LoVo (cell line): ENCODE data around the gene LBR.
"Not testable (repeated sequence)": the region's sequence is repeated elsewhere in the genome, so short reads cannot be mapped to it uniquely, and the experiment has no call there.

ENCODE experiments used
- DNase-seq: peaks from one replicate; pipeline ENCODE4 v3.0.0-alpha.2; 2016; ENCODE audit warnings: low spot score

The LBR gene

GRCh38 chr1:225427235-225428067 lies at the start of gene LBR:
LBR (minus strand) TSS chr1:225428038; CDS start chr1:225424075, 3,963 bp downstream.
- DNase-seq, result no peak

- DNase-seq, result no peak
Measured at GRCh38 chr1:225477296-225477911, 49.6 kb upstream of the LBR start.

DNA sequence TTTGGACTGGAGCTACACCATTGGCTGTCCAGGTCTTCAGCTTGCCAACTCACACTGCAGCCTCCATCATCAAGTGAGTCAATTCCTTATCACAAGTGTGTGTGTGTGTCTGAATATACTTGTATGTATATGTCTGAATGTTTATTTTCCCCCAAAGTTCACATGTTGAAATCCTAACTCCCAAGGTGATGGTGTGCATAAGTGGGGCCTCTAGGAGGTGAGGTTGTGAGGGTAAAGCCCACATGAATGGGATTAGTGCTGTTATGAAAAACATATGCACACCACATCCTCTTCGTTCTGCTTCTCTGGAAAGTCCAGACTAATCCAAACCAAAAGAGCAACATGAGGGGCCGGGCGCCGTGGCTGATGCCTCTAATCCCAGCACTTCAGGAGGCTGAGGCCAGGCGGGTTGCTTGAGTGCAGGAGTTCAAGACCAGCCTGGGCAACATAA lies 48.7 kb upstream of the LBR start:
- DNase-seq, result no peak

GRCh38 chr1:225476100-225476511 lies 48.3 kb upstream of the LBR start:
- no peak for DNase-seq

GRCh38 chr1:225474986-225475820 lies 47.4 kb upstream of the LBR start:
- peak; percentile 69 for DNase-seq

DNA sequence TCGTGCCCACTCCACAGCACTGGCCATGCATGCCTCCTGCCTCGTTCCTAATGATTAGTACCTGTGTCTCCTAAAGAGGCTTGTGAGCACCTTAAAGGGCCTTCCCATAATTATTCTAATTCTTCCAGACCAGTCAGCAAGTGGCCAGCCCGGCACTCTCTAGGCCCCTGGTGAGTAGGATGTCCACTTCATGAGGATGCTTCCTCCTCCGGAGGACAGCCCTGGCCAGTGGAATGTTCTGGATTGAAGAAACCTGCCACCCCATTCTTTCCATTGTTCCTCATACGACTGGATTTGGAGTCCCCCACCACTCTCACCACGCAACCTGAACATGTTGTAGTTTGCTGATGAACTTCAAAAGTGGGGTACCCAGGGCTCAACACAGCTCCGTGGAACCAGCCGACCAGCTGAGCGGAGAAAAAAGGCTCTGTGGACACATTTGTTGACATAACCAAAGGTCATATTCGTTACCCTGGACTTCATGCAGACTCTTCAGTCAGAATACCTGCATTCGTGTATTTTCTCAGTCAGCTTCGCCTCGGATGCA lies 46.7 kb upstream of the LBR start:
- DNase-seq, result no peak

DNA sequence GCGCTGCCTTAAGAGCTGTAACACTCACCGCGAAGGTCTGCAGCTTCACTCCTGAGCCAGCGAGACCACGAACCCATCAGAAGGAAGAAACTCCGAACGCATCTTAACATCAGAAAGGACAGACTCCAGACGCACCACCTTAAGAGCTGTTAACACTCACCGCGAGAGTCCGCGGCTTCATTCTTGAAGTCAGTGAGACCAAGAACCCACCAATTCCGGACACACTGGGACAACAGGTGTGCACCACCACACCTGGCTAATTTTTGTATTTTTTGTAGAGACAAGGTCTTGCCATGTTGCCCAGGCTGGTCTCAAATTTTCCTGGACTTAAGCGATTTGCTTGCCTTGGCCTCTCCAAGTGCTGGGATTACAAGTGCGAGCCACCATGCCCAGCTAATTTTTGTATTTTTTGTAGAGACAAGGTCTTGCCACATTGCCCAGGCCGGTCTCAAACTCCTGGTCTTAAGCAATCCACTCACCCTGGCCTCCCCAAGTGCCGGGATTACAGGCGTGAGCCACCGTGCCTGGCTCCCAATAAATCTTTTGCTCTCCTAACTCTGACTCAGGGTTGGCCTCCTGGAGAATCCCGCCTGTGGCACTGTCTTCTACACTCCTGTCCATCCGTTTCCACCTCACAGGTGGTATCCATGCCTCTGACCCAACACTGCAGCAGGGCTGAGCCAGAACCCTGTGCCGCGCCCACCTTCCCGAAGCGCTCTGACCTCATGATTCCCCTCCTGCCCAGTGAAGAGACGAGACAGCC lies 46.0 kb upstream of the LBR start:
- DNase-seq, result not testable (repeated sequence)

GRCh38 chr1:225473266-225473665 lies 45.4 kb upstream of the LBR start:
- DNase-seq, result not testable (repeated sequence)

GRCh38 chr1:225471453-225472301 lies 43.8 kb upstream of the LBR start:
- DNase-seq, result no peak

- no peak for DNase-seq
Measured at GRCh38 chr1:225471109-225471452, 43.2 kb upstream of the LBR start.

- DNase-seq, result no peak
Measured at GRCh38 chr1:225470211-225471108, 42.6 kb upstream of the LBR start.

DNA sequence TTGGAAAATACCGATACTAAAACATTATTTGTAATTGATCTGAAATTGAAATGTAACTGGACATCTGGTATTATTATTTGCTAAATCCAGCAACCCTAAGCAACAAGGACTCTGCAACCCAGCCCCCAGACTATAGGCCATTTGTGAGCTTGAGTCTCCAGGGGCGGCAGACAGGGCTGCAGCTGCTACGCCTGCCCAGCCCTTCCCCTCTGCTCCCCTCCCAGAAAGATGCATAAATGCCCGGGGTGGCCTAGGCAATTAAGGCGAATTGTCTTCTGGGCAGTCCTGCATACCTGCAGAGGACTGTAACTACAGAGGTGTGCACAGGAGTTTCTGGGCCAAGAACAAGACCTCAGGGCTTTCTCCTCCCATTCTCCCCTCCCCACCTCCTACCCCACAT lies 41.2 kb upstream of the LBR start:
- DNase-seq, result no peak

GRCh38 chr1:225468270-225469020 lies 40.6 kb upstream of the LBR start:
- no peak for DNase-seq

DNA sequence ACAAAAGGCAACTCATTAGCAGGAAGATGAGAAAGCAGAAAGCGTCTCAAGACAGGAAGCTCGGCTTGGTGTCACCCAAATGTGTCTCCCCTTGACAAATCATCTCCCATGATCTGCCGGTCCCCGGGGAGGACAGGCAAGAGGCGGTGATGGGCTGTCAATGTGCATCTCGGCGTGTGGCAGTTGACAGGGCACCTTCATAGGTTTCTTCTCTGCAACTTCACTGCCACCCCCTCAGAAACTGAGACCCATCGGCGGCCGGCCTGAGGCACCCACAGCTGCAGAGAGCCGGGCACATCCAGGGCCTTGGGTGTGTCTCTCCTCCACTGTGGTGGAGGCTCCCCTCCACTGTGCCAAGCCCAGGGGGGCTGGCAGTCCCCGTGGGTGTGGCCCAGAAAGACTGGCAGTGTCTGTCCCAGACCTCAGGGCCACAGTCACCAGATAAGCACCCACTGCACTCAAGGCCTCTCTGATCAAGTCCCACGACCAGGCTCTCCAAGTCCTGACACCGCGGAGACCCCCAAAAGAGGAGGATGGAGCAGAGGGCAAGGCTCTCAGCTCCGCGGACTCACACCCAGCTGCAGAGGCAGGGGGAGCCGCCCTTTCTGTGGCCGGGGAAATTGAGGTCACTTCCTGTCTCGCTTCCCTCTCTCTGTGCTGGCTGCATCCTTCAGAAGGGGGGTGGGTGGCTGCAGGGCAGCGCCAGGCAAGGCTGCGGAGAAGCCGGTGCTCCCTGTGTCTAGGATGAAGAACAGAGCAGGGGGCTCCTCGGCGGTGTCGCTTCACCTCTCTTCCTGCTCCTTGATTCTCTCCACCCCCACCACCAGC lies 39.6 kb upstream of the LBR start:
- DNase-seq, result no peak

- no peak for DNase-seq
Measured at GRCh38 chr1:225466848-225467192, 39.0 kb upstream of the LBR start.

DNA sequence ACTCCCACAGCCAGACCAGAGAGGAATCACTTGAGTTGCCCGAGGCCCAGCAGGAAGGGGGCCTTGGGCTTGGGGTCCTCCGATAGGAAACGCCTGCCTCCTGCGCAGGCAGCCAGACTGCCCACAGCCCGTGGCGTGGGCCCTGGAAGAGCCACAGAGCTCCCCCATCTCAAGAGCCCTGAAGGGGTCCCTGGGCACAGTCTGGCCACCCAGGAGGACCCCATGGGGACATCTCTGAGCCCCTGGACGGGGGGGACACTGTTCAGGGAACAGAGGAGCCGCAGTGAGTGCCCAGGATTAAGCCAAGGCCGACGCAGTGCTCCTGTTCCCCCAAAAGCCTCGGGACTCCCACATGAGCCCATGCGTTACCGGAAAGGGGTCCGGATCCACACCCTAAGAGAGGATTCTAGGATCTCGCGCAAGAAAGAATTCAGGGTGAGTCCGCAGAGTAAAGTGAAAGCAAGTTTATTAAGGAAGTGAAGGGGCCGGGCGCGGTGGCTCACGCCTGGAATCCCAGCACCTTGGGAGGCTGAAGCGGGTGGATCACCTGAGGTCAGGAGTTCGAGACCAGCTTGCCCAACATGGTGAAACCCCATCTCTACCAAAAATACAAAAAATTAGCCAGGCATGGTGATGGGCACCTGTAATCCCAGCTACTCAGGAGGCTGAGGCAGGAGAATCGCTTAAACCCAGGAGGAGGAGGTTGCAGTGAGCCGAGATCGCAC lies 38.1 kb upstream of the LBR start:
- no peak for DNase-seq
